Measurements from ENCODE around the gene ASB5.

ASB5 gene

GRCh38 chr4:176274441-176274840, 5.4 kb upstream of the ASB5 start:
- Histone ChIP-seq H3K27me3 (ENCODE audit: low read length) (no peaks in the 10 kb centered on the region), H3K79me2 (ENCODE audit: insufficient read depth, low read length) (no peaks in the 10 kb centered on the region), H3K9me3 (ENCODE audit: insufficient read depth, low read length) (no peaks in the 10 kb centered on the region), H3K9me2 (replicated peaks; ENCODE audit: insufficient read depth, low read length) (no peaks in the 10 kb centered on the region), H3K4me2 (ENCODE audit: low read depth, low read length, poor library complexity, severe bottlenecking) (no peak overlapping the region), H3K4me3 (ENCODE audit: insufficient read depth, low read length, poor library complexity, severe bottlenecking) (no peak overlapping the region), H4K20me1 (ENCODE audit: low read depth, low read length) (no peaks in the 10 kb centered on the region), H3K9ac (ENCODE audit: low read length) (no peak overlapping the region), H3F3A (ENCODE audit: insufficient read depth) (no peaks in the 10 kb centered on the region), H3K36me3 (ENCODE audit: low read length) (no peaks in the 10 kb centered on the region), H3K27ac (ENCODE audit: low read depth, low read length) (no peak overlapping the region), H2AFZ (ENCODE audit: low read depth, low read length, severe bottlenecking) (no peak overlapping the region)
- TF ChIP-seq EZH2phosphoT487 (conservative IDR thresholded peaks at IDR 0.05; ENCODE audit: low read length): no peak

GRCh38 chr4:176273736-176274135, 4.7 kb upstream of the ASB5 start:
- Histone ChIP-seq H3K9me2 (replicated peaks; ENCODE audit: insufficient read depth, low read length) (no peaks in the 10 kb centered on the region), H2AFZ (ENCODE audit: low read depth, low read length, severe bottlenecking) (no peak overlapping the region), H3F3A (ENCODE audit: insufficient read depth) (no peaks in the 10 kb centered on the region), H3K9ac (ENCODE audit: low read length) (no peak overlapping the region), H4K20me1 (ENCODE audit: low read depth, low read length) (no peaks in the 10 kb centered on the region), H3K4me2 (ENCODE audit: low read depth, low read length, poor library complexity, severe bottlenecking) (no peak overlapping the region), H3K27me3 (ENCODE audit: low read length) (no peaks in the 10 kb centered on the region), H3K36me3 (ENCODE audit: low read length) (no peaks in the 10 kb centered on the region), H3K9me3 (ENCODE audit: insufficient read depth, low read length) (no peaks in the 10 kb centered on the region), H3K27ac (ENCODE audit: low read depth, low read length) (no peak overlapping the region), H3K4me3 (ENCODE audit: insufficient read depth, low read length, poor library complexity, severe bottlenecking) (no peak overlapping the region), H3K79me2 (ENCODE audit: insufficient read depth, low read length) (no peaks in the 10 kb centered on the region)
- TF ChIP-seq CTCF (IDR thresholded peaks at IDR 0.05; ENCODE audit: insufficient read depth, low read length, poor library complexity, severe bottlenecking) (no peak), EZH2phosphoT487 (conservative IDR thresholded peaks at IDR 0.05; ENCODE audit: low read length) (no peak)

GRCh38 chr4:176272799-176273198, 3.8 kb upstream of the ASB5 start:
- no peak overlapping the region for H3K4me3 ChIP-seq (ENCODE audit: insufficient read depth, low read length, poor library complexity, severe bottlenecking)
- no peak overlapping the region for H3K9ac ChIP-seq (ENCODE audit: low read length)
- no peak for TF ChIP-seq CTCF (IDR thresholded peaks at IDR 0.05; ENCODE audit: insufficient read depth, low read length, poor library complexity, severe bottlenecking)
- TF ChIP-seq EZH2phosphoT487 (conservative IDR thresholded peaks at IDR 0.05; ENCODE audit: low read length): no peak
- H2AFZ ChIP-seq (ENCODE audit: low read depth, low read length, severe bottlenecking): no peak overlapping the region
- no peaks in the 10 kb centered on the region for H3K27me3 ChIP-seq (ENCODE audit: low read length)
- no peak overlapping the region for H3K4me2 ChIP-seq (ENCODE audit: low read depth, low read length, poor library complexity, severe bottlenecking)
- no peaks in the 10 kb centered on the region for H3K79me2 ChIP-seq (ENCODE audit: insufficient read depth, low read length)
- H3K9me3 ChIP-seq (ENCODE audit: insufficient read depth, low read length): no peaks in the 10 kb centered on the region
- no peaks in the 10 kb centered on the region for H3F3A ChIP-seq (ENCODE audit: insufficient read depth)
- no peak overlapping the region for H3K27ac ChIP-seq (ENCODE audit: low read depth, low read length)
- H3K9me2 ChIP-seq (replicated peaks; ENCODE audit: insufficient read depth, low read length): no peaks in the 10 kb centered on the region
- no peaks in the 10 kb centered on the region for H4K20me1 ChIP-seq (ENCODE audit: low read depth, low read length)
- no peaks in the 10 kb centered on the region for H3K36me3 ChIP-seq (ENCODE audit: low read length)

- H3K9ac ChIP-seq (ENCODE audit: low read length): no peak overlapping the region
- H3K4me3 ChIP-seq (ENCODE audit: insufficient read depth, low read length, poor library complexity, severe bottlenecking): no peak overlapping the region
- TF ChIP-seq EZH2phosphoT487 (conservative IDR thresholded peaks at IDR 0.05; ENCODE audit: low read length): no peak
- TF ChIP-seq CTCF (IDR thresholded peaks at IDR 0.05; ENCODE audit: insufficient read depth, low read length, poor library complexity, severe bottlenecking): no peak
Measured at GRCh38 chr4:176271749-176272148, 2.7 kb upstream of the ASB5 start.

More at GRCh38 chr4:176271749-176272148, 2.7 kb upstream of the ASB5 start:
- Histone ChIP-seq H2AFZ (ENCODE audit: low read depth, low read length, severe bottlenecking) (no peak overlapping the region), H3K9me2 (replicated peaks; ENCODE audit: insufficient read depth, low read length) (no peaks in the 10 kb centered on the region), H4K20me1 (ENCODE audit: low read depth, low read length) (no peaks in the 10 kb centered on the region), H3K27me3 (ENCODE audit: low read length) (no peaks in the 10 kb centered on the region), H3K79me2 (ENCODE audit: insufficient read depth, low read length) (no peaks in the 10 kb centered on the region), H3K27ac (ENCODE audit: low read depth, low read length) (no peak overlapping the region), H3F3A (ENCODE audit: insufficient read depth) (no peaks in the 10 kb centered on the region), H3K36me3 (ENCODE audit: low read length) (no peaks in the 10 kb centered on the region), H3K4me2 (ENCODE audit: low read depth, low read length, poor library complexity, severe bottlenecking) (no peak overlapping the region), H3K9me3 (ENCODE audit: insufficient read depth, low read length) (no peaks in the 10 kb centered on the region)
